Fibroblast of the aortic adventitia (primary cell): ENCODE data around the gene CBARP. TPM values are rescaled to one million over a fixed set of nuclear protein-coding genes. Genes with fewer than 3 reads are reported as not detected.
"Not testable (repeated sequence)": the region's sequence is repeated elsewhere in the genome, so short reads cannot be mapped to it uniquely, and the experiment has no call there.

Experiments used
- DNase-seq: peaks from one replicate; pipeline ENCODE4 v3.0.0-alpha.2; 2010; ENCODE audit warnings: low read depth
- H3K4me3 ChIP-seq: 2 replicates; pipeline ENCODE4 v1.5.1; 2011; ENCODE audit warnings: low read depth, mild to moderate bottlenecking, control low read depth, low read length, moderate library complexity
- total RNA-seq: library from RNA; depleted of rRNA; stranded (reverse); fragments of >200 nt; gene quantifications from 2 replicates; pipeline ENCODE4 v1.2.3, GENCODE V29; 2012; ENCODE audit warnings: low replicate concordance
- TF ChIP-seq, protein P1 (sequence below): IDR thresholded peaks from 2 replicates; pipeline ENCODE4 v1.5.1; 2011; ENCODE audit warnings: mild to moderate bottlenecking, low read length, control low read depth, inconsistent platforms; ENCODE audit not compliant: insufficient read depth

The CBARP gene
- total RNA-seq, 1 donor: 3.1 TPM

DNA sequence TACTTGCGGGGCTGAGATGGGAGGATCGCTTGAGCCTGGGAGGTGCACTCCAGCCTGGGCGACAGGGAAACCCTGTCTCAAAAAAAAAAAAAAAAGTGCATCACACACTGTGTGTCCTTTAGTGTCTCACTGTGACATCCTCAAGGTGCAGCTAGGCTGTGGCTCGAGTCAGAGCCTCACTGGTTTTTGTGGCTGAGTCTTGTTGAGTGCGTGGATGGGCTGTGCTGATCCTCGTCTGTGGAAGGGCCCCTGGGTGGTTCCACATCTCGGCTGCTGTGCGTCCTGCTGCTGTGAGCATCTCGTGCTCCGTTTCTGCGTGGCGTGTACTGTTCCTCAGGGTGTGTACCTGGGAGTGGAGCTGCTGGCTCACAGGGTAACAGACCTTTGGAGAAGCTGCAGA lies 21.0 kb downstream of the CBARP start:
- H3K4me3 ChIP-seq: no peak overlapping the region
- TF ChIP-seq, protein P1, sequence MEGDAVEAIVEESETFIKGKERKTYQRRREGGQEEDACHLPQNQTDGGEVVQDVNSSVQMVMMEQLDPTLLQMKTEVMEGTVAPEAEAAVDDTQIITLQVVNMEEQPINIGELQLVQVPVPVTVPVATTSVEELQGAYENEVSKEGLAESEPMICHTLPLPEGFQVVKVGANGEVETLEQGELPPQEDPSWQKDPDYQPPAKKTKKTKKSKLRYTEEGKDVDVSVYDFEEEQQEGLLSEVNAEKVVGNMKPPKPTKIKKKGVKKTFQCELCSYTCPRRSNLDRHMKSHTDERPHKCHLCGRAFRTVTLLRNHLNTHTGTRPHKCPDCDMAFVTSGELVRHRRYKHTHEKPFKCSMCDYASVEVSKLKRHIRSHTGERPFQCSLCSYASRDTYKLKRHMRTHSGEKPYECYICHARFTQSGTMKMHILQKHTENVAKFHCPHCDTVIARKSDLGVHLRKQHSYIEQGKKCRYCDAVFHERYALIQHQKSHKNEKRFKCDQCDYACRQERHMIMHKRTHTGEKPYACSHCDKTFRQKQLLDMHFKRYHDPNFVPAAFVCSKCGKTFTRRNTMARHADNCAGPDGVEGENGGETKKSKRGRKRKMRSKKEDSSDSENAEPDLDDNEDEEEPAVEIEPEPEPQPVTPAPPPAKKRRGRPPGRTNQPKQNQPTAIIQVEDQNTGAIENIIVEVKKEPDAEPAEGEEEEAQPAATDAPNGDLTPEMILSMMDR: no peak
- no peak for DNase-seq

DNA sequence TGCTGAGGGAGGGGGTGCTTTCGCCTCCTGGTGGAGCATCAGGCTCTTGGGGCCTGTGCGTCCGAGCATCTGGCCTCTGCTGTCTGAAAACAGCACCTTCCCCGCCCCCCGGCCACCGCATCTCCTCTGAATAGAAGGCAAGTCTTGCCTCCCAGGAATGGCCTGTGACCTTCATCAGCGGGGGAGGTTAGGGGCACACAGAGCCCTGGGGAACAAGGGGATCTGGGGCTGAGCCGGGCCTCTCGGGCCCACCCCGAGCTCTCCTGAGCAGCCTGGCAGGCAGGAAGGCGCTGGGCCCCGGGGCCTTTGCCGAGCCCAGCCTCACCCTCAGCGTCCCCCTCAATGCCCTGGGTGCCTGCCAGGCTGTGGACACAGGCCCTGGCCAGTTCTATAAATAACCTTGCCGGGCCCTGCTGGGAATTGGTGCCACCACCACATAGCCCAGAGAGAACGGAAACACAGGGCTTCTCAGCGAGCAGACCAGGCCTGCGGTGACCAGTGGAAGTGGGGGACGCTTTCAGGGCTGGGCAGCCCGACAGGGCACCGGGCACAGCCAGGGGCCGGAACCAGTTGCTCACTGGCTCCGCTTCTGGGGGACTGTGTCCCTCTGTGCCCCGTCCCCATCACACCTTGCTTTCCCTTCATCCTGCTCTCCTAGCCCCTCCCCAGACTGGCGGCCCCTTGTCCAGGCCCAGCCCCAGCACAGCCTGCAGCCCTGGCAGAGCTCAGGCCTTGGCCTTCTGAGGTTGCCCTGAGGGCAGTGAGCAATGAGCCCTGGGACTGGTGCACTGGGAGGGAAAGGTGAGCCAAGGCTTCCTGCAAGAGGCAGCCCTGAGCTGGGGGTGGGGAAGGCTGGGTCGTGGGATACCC lies 22.7 kb downstream of the CBARP start:
- TF ChIP-seq, protein P1: no peak
- no peak overlapping the region for H3K4me3 ChIP-seq
- no peak for DNase-seq

DNA sequence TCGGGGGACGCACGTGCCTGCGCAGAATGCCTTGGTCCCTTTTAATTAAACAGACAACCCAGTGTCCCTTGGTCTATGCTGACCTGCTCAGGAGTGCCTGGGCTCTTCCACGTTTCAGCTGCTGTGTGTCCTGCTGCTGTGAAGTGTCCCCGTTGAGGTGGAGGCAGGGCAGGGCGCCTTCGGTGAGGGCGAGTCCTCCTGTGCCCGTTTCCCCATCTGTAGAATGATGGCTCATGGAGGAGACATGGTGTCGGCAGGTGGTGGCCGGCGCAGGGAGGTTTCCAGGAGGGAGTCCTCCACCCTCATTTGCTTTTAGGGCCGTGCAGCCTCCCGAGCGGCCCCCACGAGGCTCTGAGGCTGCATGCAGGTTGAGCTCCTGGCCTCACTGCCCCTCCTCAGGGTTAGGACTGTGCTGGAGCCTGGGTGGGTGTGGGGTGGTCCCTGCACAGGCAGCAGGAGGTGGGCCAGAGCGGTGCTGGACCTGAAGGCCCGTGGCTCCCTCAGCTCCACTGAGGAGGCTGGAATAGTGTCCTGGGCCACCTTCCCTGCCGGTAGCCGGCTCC lies 23.4 kb downstream of the CBARP start:
- H3K4me3 ChIP-seq: no peak overlapping the region
- TF ChIP-seq, protein P1: no peak
- no peak for DNase-seq

DNA sequence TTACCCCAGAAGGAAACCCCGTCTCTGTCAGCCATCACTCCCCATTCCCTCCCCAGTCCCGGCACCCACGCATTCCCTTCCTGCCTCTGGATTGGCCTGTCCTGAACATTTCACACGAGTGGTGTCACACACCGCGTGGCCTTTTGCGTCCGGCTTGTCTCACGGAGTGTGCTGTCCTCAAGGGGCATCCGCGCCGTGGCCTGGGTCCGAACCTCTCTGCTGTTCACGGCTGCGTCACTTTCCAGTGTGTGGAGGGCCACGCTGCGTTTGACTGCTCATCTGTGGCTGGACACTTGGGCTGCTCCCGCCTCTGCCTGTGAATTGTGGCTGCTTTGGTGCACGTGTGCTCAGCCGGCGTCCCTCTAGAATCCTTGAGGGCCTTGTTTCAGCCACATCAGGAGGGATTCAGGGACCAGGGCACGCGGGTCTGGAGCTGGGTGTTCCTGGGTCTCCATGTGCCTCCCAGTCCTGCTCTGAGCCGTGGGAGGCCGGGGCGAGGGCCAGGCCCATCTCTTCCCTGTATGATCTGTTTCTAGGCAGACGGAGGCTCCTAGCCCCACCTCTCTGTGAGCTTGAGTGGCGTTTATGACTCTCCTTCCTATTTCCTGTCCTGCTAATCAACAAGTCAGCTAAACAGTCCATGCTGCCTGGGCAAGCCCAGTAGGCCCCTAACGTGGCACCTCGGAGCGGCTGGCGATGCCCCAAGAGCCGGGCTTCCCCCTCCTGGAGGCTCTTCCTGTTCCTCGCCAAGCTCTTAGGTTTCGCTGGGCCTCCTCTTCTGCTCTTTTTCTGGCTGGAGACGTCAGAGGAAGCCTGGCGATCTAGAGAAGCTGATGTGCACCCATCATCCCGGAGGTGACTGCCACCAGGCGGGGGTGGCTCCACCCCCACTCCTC lies 24.2 kb downstream of the CBARP start:
- TF ChIP-seq, protein P1: no peak
- DNase-seq: no peak
- H3K4me3 ChIP-seq: no peak overlapping the region

DNA sequence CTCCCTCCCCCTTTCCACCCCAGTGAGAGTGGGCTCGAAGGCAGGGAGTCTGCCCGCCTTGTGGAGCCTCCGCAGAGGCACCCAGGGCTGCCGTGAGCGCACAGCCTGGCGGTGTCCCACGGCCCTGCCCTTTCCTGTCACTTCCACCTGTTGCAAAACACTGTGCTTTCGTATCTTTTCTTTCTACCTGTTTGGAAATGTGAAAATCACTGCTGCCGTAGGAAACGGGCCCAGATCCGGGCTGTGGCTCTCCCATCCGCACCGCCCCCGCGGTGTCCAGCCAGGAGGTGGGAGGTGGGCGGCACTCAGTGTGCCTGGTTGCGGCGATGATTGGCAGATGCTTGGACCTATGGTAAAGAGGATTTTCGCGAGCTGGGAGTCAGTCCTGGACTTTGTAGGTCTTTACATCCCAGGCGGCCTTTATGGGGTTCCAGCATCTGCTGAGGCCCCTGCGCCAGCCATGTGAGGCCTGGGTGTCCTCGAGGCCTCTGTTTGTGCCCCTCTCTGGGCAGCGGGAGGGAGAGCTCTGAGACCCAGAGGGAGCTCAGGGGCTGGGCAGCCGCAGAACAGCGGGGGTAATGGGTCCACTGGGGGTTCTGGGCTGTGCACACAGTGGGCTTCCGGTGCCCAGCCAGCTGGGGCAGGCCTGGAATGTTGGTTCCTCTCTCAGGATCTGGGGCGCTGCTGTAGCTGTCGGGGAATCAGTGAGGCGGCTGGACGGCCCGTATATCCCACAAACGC lies 26.1 kb downstream of the CBARP start:
- TF ChIP-seq, protein P1: no peak
- no peak overlapping the region for H3K4me3 ChIP-seq
- DNase-seq: no peak

DNA sequence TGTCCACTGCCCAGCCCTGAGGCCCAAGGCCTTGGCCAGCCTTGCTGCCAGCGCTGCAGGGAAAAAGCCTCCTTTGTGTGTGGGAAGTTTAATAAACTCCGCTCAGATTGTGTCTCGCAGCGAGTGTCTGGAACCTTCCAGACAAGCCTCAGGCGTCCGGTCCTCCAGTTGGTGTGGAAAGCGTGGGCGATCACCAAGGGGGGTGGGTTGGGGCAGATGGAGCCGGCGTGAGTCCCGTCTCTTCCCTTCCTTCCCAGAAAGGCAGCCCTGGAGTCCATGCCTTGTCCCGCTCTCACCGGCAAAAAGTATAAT lies 27.6 kb downstream of the CBARP start:
- H3K4me3 ChIP-seq: no peak overlapping the region
- DNase-seq: no peak
- TF ChIP-seq, protein P1: no peak

DNA sequence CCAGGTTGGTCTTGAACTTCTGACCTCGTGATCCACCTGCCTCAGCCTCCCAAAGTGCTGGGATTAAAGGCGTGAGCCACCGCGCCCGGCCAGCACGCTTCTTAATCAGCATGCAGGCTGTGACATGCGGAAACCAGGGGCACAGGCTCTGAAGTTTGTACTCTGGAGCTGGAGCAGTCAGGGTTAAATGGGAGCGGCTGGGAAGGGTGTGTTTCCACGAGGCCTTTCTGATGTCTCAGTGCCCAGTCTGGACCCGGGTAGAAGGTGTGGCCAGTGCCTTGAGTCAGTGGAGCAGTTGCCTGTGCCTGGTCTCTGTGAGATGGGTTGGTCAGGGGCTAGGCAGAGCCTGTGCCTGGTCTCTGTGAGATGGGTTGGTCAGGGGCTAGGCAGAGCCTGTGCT lies 29.0 kb downstream of the CBARP start:
- DNase-seq: peak; percentile 32
- H3K4me3 ChIP-seq: not testable (repeated sequence)
